Measurements from ENCODE around the gene CES4A.
"Not testable (repeated sequence)": the region's sequence is repeated elsewhere in the genome, so short reads cannot be mapped to it uniquely, and the experiment has no call there.

The CES4A gene

GRCh38 chr16:66984892-66985311 is 3.5 kb upstream of the CES4A start:
- DNase-seq (ENCODE audit: low read depth, low spot score): no peak

GRCh38 chr16:66986559-66986958 is 1.8 kb upstream of the CES4A start:
- DNase-seq (ENCODE audit: low read depth, low spot score): no peak

GRCh38 chr16:66991545-66992077 is 3.2 kb downstream of the CES4A start:
- no peak for DNase-seq (ENCODE audit: low read depth, low spot score)

- DNase-seq (ENCODE audit: low read depth, low spot score): not testable (repeated sequence)
Measured at GRCh38 chr16:66993558-66993957, 5.2 kb downstream of the CES4A start.

- no peak for DNase-seq (ENCODE audit: low read depth, low spot score)
Measured at GRCh38 chr16:66996324-66996982, 8.1 kb downstream of the CES4A start.

GRCh38 chr16:66996983-66997358 is 8.6 kb downstream of the CES4A start:
- DNase-seq (ENCODE audit: low read depth, low spot score): no peak

GRCh38 chr16:67000384-67001351 is 12.3 kb downstream of the CES4A start:
- DNase-seq (ENCODE audit: low read depth, low spot score): no peak

- no peak for DNase-seq (ENCODE audit: low read depth, low spot score)
Measured at GRCh38 chr16:67001726-67002125, 13.3 kb downstream of the CES4A start.

- DNase-seq (ENCODE audit: low read depth, low spot score): no peak
Measured at GRCh38 chr16:67006930-67007658, 18.7 kb downstream of the CES4A start.

GRCh38 chr16:67009158-67009557 is 20.8 kb downstream of the CES4A start:
- no peak for DNase-seq (ENCODE audit: low read depth, low spot score)

GRCh38 chr16:67011274-67011673 is 22.9 kb downstream of the CES4A start:
- no peak for DNase-seq (ENCODE audit: low read depth, low spot score)

- DNase-seq (ENCODE audit: low read depth, low spot score): no peak
Measured at GRCh38 chr16:67013233-67013822, 24.9 kb downstream of the CES4A start.

GRCh38 chr16:67013823-67014633 is 25.6 kb downstream of the CES4A start:
- DNase-seq (ENCODE audit: low read depth, low spot score): no peak

GRCh38 chr16:67014634-67015312 is 26.4 kb downstream of the CES4A start:
- no peak for DNase-seq (ENCODE audit: low read depth, low spot score)

GRCh38 chr16:67015313-67015731 is 26.9 kb downstream of the CES4A start:
- no peak for DNase-seq (ENCODE audit: low read depth, low spot score)

- no peak for DNase-seq (ENCODE audit: low read depth, low spot score)
Measured at GRCh38 chr16:67016143-67016542, 27.8 kb downstream of the CES4A start.

GRCh38 chr16:67016681-67017420 is 28.5 kb downstream of the CES4A start:
- DNase-seq (ENCODE audit: low read depth, low spot score): no peak

GRCh38 chr16:67017421-67017750 is 29.0 kb downstream of the CES4A start:
- DNase-seq (ENCODE audit: low read depth, low spot score): no peak

- DNase-seq (ENCODE audit: low read depth, low spot score): no peak
Measured at GRCh38 chr16:67017810-67018488, 29.6 kb downstream of the CES4A start.
